Type B pancreatic cell (in vitro differentiated cells): Measurements from ENCODE around the gene AOC3. TPM values are rescaled to one million over a fixed set of nuclear protein-coding genes. Genes with fewer than 3 reads are reported as not detected.

Experiments used
- DNase-seq: peaks from one replicate; pipeline ENCODE4 v3.0.0; 2021; ENCODE audit warnings: mixed read lengths; ENCODE audit not compliant: unreplicated experiment; ENCODE audit errors: extremely low spot score
- H3K27ac Mint-ChIP-seq: 2 replicates; pipeline ENCODE4 v1.8.0; 2021; ENCODE audit warnings: mild to moderate bottlenecking, mixed read lengths
- H3K27me3 Mint-ChIP-seq: 2 replicates; pipeline ENCODE4 v1.8.0; 2021; ENCODE audit warnings: mixed read lengths
- H3K36me3 Mint-ChIP-seq: 2 replicates; pipeline ENCODE4 v1.8.0; 2021; ENCODE audit warnings: mixed read lengths
- H3K4me1 Mint-ChIP-seq: one replicate; pipeline ENCODE4 v1.8.0; 2021; ENCODE audit warnings: mixed read lengths; ENCODE audit not compliant: unreplicated experiment
- H3K4me3 Mint-ChIP-seq: 2 replicates; pipeline ENCODE4 v1.8.0; 2021; ENCODE audit warnings: mild to moderate bottlenecking, mixed read lengths
- H3K9me3 Mint-ChIP-seq: 2 replicates; pipeline ENCODE4 v1.8.0; 2021; ENCODE audit warnings: mixed read lengths
- CTCF ChIP-seq: fragments of 200-600 bp; sonication (generic); conservative IDR thresholded peaks from 2 replicates; pipeline ENCODE4 v1.5.0; 2021; ENCODE audit warnings: antibody characterized with exemption, mild to moderate bottlenecking
- total RNA-seq: library from RNA; stranded (reverse); gene quantifications from 2 replicates; pipeline ENCODE4 v1.2.1, GENCODE V29; 2021; ENCODE audit warnings: low replicate concordance

Gene AOC3
- total RNA-seq, 1 donor from 2014 or later = 1.5 TPM

GRCh38 chr17:42814633-42815399 is 36.2 kb upstream of the AOC3 start:
- no peaks in the 10 kb centered on the region for H3K9me3 Mint-ChIP-seq
- no peak for DNase-seq
- H3K27me3 Mint-ChIP-seq = no peaks in the 10 kb centered on the region
- no peak overlapping the region for H3K4me3 Mint-ChIP-seq
- H3K36me3 Mint-ChIP-seq = peaks cover 22% of the 10 kb centered on the region
- H3K4me1 Mint-ChIP-seq = no peaks in the 10 kb centered on the region
- no peak overlapping the region for H3K27ac Mint-ChIP-seq
- TF ChIP-seq CTCF = no peak

GRCh38 chr17:42817866-42818265 is 33.1 kb upstream of the AOC3 start:
- peaks cover 22% of the 10 kb centered on the region for H3K36me3 Mint-ChIP-seq
- H3K4me1 Mint-ChIP-seq = no peaks in the 10 kb centered on the region
- H3K27ac Mint-ChIP-seq = no peak overlapping the region
- DNase-seq = no peak
- H3K4me3 Mint-ChIP-seq = no peak overlapping the region
- H3K9me3 Mint-ChIP-seq = no peaks in the 10 kb centered on the region
- no peak for TF ChIP-seq CTCF
- no peaks in the 10 kb centered on the region for H3K27me3 Mint-ChIP-seq

GRCh38 chr17:42818379-42818778 is 32.6 kb upstream of the AOC3 start:
- Mint-ChIP-seq H3K27me3 (no peaks in the 10 kb centered on the region), H3K4me1 (peaks cover 1% of the 10 kb centered on the region), H3K27ac (no peak overlapping the region), H3K4me3 (no peak overlapping the region), H3K36me3 (peaks cover 22% of the 10 kb centered on the region), H3K9me3 (no peaks in the 10 kb centered on the region)
- TF ChIP-seq CTCF = no peak
- no peak for DNase-seq

- H3K36me3 Mint-ChIP-seq = peaks cover 11% of the 10 kb centered on the region
These were observed 31.0 kb upstream of the AOC3 start for GRCh38 chr17:42819939-42820535.

GRCh38 chr17:42821176-42821575 is 29.8 kb upstream of the AOC3 start:
- peak overlapping the region; percentile 55 for H3K4me3 Mint-ChIP-seq
- H3K9me3 Mint-ChIP-seq = no peaks in the 10 kb centered on the region
- H3K27me3 Mint-ChIP-seq = no peaks in the 10 kb centered on the region
- H3K36me3 Mint-ChIP-seq = peaks cover 8% of the 10 kb centered on the region
- no peak for DNase-seq
- H3K27ac Mint-ChIP-seq = no peak overlapping the region
- no peak for TF ChIP-seq CTCF
- H3K4me1 Mint-ChIP-seq = peaks cover 12% of the 10 kb centered on the region

More at GRCh38 chr17:42819939-42820535, 31.0 kb upstream of the AOC3 start:
- no peak for DNase-seq
- peak overlapping the region; percentile 36 for H3K4me3 Mint-ChIP-seq
- no peaks in the 10 kb centered on the region for H3K27me3 Mint-ChIP-seq
- peak overlapping the region; percentile 72 for H3K27ac Mint-ChIP-seq
- peak; percentile 86 for TF ChIP-seq CTCF
- peaks cover 12% of the 10 kb centered on the region for H3K4me1 Mint-ChIP-seq
- no peaks in the 10 kb centered on the region for H3K9me3 Mint-ChIP-seq
